Right lobe of liver (tissue), 4 donors: Measurements from ENCODE around the gene LST1.

Experiments
- POLR2A ChIP-seq: fragments of 450-650 bp; IDR thresholded peaks from one replicate; pipeline ENCODE4 v1.6.1; 2017; ENCODE audit warnings: antibody characterized with exemption, mild to moderate bottlenecking
- TF ChIP-seq, protein P1 (sequence below), 4 donors: fragments of 200-600 bp in 3 of 4; fragments of 450-650 bp in 1 of 4; IDR thresholded peaks; one replicate each; pipeline versions ENCODE4 v1.5.1 to v1.8.0; 2016 to 2022; ENCODE audit warnings: antibody characterized with exemption in 4 of 4, mild to moderate bottlenecking in 2 of 4
- donor health status: DM: no; HTN: no; CAD: no.
- donor health status: DM: no; HTN: no; CAD: no.
- donor health status: DM: no; HTN: yes; CAD: no.

DNA sequence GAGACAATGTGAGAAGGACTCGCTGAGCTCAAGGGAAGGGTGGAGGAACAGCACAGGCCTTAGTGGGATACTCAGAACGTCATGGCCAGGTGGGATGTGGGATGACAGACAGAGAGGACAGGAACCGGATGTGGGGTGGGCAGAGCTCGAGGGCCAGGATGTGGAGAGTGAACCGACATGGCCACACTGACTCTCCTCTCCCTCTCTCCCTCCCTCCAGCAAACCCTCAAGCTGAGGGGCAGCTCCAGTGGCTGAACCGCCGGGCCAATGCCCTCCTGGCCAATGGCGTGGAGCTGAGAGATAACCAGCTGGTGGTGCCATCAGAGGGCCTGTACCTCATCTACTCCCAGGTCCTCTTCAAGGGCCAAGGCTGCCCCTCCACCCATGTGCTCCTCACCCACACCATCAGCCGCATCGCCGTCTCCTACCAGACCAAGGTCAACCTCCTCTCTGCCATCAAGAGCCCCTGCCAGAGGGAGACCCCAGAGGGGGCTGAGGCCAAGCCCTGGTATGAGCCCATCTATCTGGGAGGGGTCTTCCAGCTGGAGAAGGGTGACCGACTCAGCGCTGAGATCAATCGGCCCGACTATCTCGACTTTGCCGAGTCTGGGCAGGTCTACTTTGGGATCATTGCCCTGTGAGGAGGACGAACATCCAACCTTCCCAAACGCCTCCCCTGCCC lies 9.0 kb upstream of the LST1 start:
- TF ChIP-seq POLR2A, result no peak
- TF ChIP-seq, protein P1, sequence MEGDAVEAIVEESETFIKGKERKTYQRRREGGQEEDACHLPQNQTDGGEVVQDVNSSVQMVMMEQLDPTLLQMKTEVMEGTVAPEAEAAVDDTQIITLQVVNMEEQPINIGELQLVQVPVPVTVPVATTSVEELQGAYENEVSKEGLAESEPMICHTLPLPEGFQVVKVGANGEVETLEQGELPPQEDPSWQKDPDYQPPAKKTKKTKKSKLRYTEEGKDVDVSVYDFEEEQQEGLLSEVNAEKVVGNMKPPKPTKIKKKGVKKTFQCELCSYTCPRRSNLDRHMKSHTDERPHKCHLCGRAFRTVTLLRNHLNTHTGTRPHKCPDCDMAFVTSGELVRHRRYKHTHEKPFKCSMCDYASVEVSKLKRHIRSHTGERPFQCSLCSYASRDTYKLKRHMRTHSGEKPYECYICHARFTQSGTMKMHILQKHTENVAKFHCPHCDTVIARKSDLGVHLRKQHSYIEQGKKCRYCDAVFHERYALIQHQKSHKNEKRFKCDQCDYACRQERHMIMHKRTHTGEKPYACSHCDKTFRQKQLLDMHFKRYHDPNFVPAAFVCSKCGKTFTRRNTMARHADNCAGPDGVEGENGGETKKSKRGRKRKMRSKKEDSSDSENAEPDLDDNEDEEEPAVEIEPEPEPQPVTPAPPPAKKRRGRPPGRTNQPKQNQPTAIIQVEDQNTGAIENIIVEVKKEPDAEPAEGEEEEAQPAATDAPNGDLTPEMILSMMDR (IDR thresholded peaks at IDR 0.05), result no peak
